GM23338 (cell line): ENCODE measurements around the gene TPT1. TPM values are rescaled to one million over a fixed set of nuclear protein-coding genes. Genes with fewer than 3 reads are reported as not detected.
"Not testable (repeated sequence)": the region's sequence is repeated elsewhere in the genome, so short reads cannot be mapped to it uniquely, and the experiment has no call there.

Experiments used
- ATAC-seq: fragments of 200-7000 bp; cut with Tn5 transposase; 3 replicates; pipeline ENCODE4 v1.9.1; 2020
- DNase-seq: peaks from one replicate; pipeline ENCODE4 v3.0.0-alpha.2; 2015; ENCODE audit warnings: low spot score
- H2AFZ ChIP-seq: fragments of 200-600 bp; sonication (generic); 2 replicates; pipeline ENCODE4 v1.8.0; 2016; ENCODE audit warnings: antibody characterized with exemption, mild to moderate bottlenecking, moderate library complexity
- H3F3A ChIP-seq: fragments of 200-600 bp; sonication (generic); replicated peaks from 2 replicates; pipeline ENCODE4 v1.8.0; 2017; ENCODE audit warnings: antibody characterized with exemption, mixed run types, low read depth
- H3K27ac ChIP-seq: fragments of 200-600 bp; sonication (generic); 2 replicates; pipeline ENCODE4 v1.6.1; 2016; ENCODE audit warnings: low read depth
- H3K27me3 ChIP-seq: fragments of 200-600 bp; sonication (generic); 2 replicates; pipeline ENCODE4 v1.8.0; 2016; ENCODE audit warnings: mild to moderate bottlenecking, mixed run types, moderate library complexity; ENCODE audit not compliant: insufficient read depth
- H3K36me3 ChIP-seq: fragments of 200-600 bp; sonication (generic); 2 replicates; pipeline ENCODE4 v1.8.0; 2016; ENCODE audit warnings: mild to moderate bottlenecking; ENCODE audit not compliant: insufficient read depth
- H3K4me1 ChIP-seq: fragments of 200-600 bp; sonication (generic); 2 replicates; pipeline ENCODE4 v1.8.0; 2016; ENCODE audit warnings: mild to moderate bottlenecking, moderate library complexity; ENCODE audit not compliant: insufficient read depth
- H3K4me2 ChIP-seq: fragments of 200-600 bp; sonication (generic); 2 replicates; pipeline ENCODE4 v1.7.1; 2017; ENCODE audit warnings: mixed run types
- H3K4me3 ChIP-seq: fragments of 200-600 bp; sonication (generic); 2 replicates; pipeline ENCODE4 v1.6.1; 2016; ENCODE audit warnings: mixed run types
- H3K79me2 ChIP-seq: fragments of 200-600 bp; sonication (generic); replicated peaks from 2 replicates; pipeline ENCODE4 v1.8.0; 2017; ENCODE audit warnings: mild to moderate bottlenecking; ENCODE audit not compliant: insufficient read depth
- H3K9me2 ChIP-seq: fragments of 200-600 bp; sonication (generic); 2 replicates; pipeline ENCODE4 v1.8.0; 2017; ENCODE audit not compliant: insufficient read depth
- H4K20me1 ChIP-seq: fragments of 200-600 bp; sonication (generic); replicated peaks from 2 replicates; pipeline ENCODE4 v1.8.0; 2017; ENCODE audit warnings: mild to moderate bottlenecking; ENCODE audit not compliant: insufficient read depth
- H3K27ac Mint-ChIP-seq: 2 replicates; pipeline ENCODE4 v1.8.0; 2020; ENCODE audit warnings: inconsistent platforms, mild to moderate bottlenecking, moderate library complexity, mixed read lengths
- H3K27me3 Mint-ChIP-seq: 3 replicates; pipeline ENCODE4 v1.8.0; 2022; ENCODE audit warnings: low read depth, mild to moderate bottlenecking, moderate library complexity, mixed read lengths, inconsistent platforms; ENCODE audit not compliant: insufficient read depth, poor library complexity
- H3K36me3 Mint-ChIP-seq: 3 replicates; pipeline ENCODE4 v1.8.0; 2021; ENCODE audit warnings: low read depth, mild to moderate bottlenecking, inconsistent platforms, moderate library complexity, mixed read lengths
- H3K4me1 Mint-ChIP-seq: 3 replicates; pipeline ENCODE4 v1.8.0; 2020; ENCODE audit warnings: mild to moderate bottlenecking, inconsistent platforms, mixed read lengths
- H3K4me3 Mint-ChIP-seq: 3 replicates; pipeline ENCODE4 v1.8.0; 2021; ENCODE audit warnings: moderate library complexity, mild to moderate bottlenecking, inconsistent platforms, mixed read lengths
- H3K9me3 Mint-ChIP-seq: 3 replicates; pipeline ENCODE4 v1.8.0; 2020; ENCODE audit warnings: moderate library complexity, mild to moderate bottlenecking, inconsistent platforms, mixed read lengths
- EZH2 ChIP-seq: fragments of 200-600 bp; sonication (generic); IDR thresholded peaks from one replicate; pipeline ENCODE4 v1.8.0; 2017; ENCODE audit warnings: antibody characterized with exemption, mild to moderate bottlenecking, low read depth; ENCODE audit not compliant: unreplicated experiment
- NANOG ChIP-seq: IDR thresholded peaks from 2 replicates; pipeline ENCODE4 v1.6.1; 2016; ENCODE audit warnings: antibody characterized with exemption, borderline replicate concordance
- POLR2AphosphoS5 ChIP-seq: IDR thresholded peaks from 2 replicates; pipeline ENCODE4 v1.6.1; 2016; ENCODE audit warnings: antibody characterized with exemption, low read depth
- ZNF114 ChIP-seq: fragments of 250-450 bp; sonication (Bioruptor Pico); IDR thresholded peaks from 2 replicates; pipeline ENCODE4 v1.5.0; 2020; ENCODE audit warnings: mild to moderate bottlenecking, moderate library complexity
- ZNF331 ChIP-seq: fragments of 250-450 bp; sonication (Bioruptor Pico); IDR thresholded peaks from 2 replicates; pipeline ENCODE4 v1.5.0; 2020; ENCODE audit warnings: low read depth, mild to moderate bottlenecking, moderate library complexity
- polyA plus RNA-seq: library from polyadenylated mRNA; unstranded; fragments of >200 nt; fragmentation: Nextera tagmentation; extraction: Ambion mirVana; gene quantifications from 2 replicates; pipeline ENCODE4 v1.2.1, GENCODE V29; 2016
- total RNA-seq: library from RNA; depleted of rRNA; stranded (reverse); fragments of >200 nt; shearing (Covaris generic); gene quantifications from 2 replicates; pipeline ENCODE4 v1.2.3, GENCODE V29; 2014

TPT1 gene
- total and polyA plus RNA-seq, 2 experiments from 2014 or later = 1,385 to 2,519 TPM

DNA sequence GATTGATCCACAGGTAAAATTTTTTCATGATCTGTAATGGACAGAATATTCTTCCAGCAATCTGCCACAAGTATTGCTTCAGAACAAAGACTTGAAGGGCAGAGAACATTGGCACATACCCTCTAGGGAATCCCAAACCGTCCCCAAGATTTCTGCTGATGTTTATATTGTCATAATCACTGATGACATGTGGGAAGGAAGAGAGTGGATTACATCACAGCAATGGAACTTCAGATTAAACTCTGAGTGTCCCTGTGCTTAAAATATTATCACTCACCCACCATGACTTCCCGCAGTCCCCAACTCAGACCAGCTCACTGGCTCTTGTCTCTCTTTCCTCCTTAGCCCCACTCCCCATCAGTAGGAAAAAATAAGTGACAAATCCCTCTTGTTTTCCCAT lies 8.5 kb upstream of the TPT1 start (continued):
- no peak for TF ChIP-seq NANOG

DNA sequence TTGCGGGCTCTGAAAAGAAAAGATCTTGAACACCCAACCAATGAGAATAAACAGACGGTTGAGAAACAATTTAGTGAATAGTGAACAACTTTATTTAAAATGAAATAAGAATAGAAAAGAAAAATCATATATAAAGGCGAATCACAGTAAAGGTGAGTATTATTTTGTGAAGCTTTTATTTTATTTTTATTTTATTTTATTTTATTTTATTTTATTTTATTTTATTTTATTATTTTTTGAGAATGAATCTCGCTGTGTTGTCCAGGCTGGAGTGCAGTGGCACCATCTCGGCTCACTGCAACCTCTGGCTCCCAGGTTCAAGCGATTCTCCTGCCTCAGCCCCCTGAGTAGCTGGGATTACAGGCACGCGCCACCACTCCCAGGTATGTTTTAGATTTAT lies 3.1 kb upstream of the TPT1 start:
- ATAC-seq, H3K9me2 ChIP-seq, H3K27me3 ChIP-seq, H3K4me1 Mint-ChIP-seq, H3F3A ChIP-seq, H3K27ac Mint-ChIP-seq, H3K4me2 ChIP-seq, H3K9me3 Mint-ChIP-seq, H3K27ac ChIP-seq, DNase-seq, H2AFZ ChIP-seq, H3K4me3 ChIP-seq, H3K4me3 Mint-ChIP-seq: not testable (repeated sequence)
- Histone ChIP-seq H3K4me1 (peaks cover 13% of the 10 kb centered on the region), H3K36me3 (peaks cover 21% of the 10 kb centered on the region), H3K79me2 (peaks cover 41% of the 10 kb centered on the region), H4K20me1 (peaks cover 23% of the 10 kb centered on the region)
- peaks cover 12% of the 10 kb centered on the region for H3K27me3 Mint-ChIP-seq
- peaks cover 48% of the 10 kb centered on the region for H3K36me3 Mint-ChIP-seq

DNA sequence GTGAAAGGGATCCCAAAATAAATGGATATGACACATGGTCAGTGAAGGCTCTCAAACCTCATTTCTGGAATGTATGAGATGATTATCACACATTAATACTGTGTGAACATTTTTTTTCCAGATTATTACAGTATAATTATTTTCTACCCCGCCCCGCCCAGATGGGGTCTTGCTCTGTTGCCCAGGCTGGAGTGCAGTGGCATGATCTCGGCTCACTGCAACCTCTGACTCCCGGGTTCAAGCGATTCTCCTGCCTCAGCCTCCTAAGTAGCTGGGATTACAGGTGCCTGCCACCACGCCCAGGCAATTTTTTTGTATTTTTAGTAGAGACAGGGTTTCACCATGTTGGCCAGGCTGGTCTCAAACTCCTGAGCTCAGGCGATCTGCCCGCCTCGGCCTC lies 2.1 kb upstream of the TPT1 start:
- Mint-ChIP-seq H3K4me3 (peak overlapping the region; percentile 46; the same call in 1 of the 3 replicates), H3K4me1 (peaks cover 16% of the 10 kb centered on the region), H3K27me3 (peaks cover 12% of the 10 kb centered on the region), H3K36me3 (peaks cover 56% of the 10 kb centered on the region)
- Histone ChIP-seq H4K20me1 (peaks cover 30% of the 10 kb centered on the region), H3K79me2 (peaks cover 51% of the 10 kb centered on the region), H3F3A (peaks cover 17% of the 10 kb centered on the region), H3K4me1 (peaks cover 21% of the 10 kb centered on the region), H3K36me3 (peaks cover 24% of the 10 kb centered on the region)
- H3K9me3 Mint-ChIP-seq, DNase-seq, H2AFZ ChIP-seq, H3K27me3 ChIP-seq, H3K9me2 ChIP-seq, H3K27ac Mint-ChIP-seq, ATAC-seq, H3K4me3 ChIP-seq, H3K27ac ChIP-seq, H3K4me2 ChIP-seq: not testable (repeated sequence)

DNA sequence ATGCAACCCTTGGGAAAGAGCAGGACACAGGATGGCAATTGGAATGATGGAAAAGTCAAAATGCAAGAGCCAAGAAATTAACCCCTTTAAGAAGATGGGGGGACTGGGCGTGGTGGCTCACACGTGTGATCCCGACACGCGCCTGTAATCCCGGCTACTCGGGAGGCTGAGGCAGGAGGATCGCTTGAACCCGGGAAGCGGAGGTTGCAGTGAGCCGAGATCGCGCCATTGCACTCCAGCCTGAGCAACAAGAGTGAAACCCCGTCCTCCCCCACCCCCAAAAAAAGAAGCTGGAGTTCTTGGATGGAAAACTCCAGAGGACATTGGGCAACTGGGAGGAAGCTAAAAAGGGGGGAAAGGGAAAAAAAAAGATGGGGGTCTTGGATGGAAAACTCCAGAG lies 1.7 kb upstream of the TPT1 start:
- H3K27ac Mint-ChIP-seq, H3K9me2 ChIP-seq, H3K27me3 ChIP-seq, H2AFZ ChIP-seq, DNase-seq, H3K27ac ChIP-seq, H3K9me3 Mint-ChIP-seq, ATAC-seq: not testable (repeated sequence)
- H3K79me2 ChIP-seq = peaks cover 55% of the 10 kb centered on the region
- peaks cover 30% of the 10 kb centered on the region for H4K20me1 ChIP-seq
- Mint-ChIP-seq H3K4me3 (peak overlapping the region; percentile 98; the same call in 2 of the 3 replicates), H3K27me3 (peaks cover 12% of the 10 kb centered on the region), H3K36me3 (peaks cover 57% of the 10 kb centered on the region), H3K4me1 (peaks cover 16% of the 10 kb centered on the region)
- peaks cover 21% of the 10 kb centered on the region for H3F3A ChIP-seq
- H3K36me3 ChIP-seq = peaks cover 28% of the 10 kb centered on the region
- H3K4me1 ChIP-seq = peaks cover 24% of the 10 kb centered on the region
- peak overlapping the region; percentile 78; the same call in 1 of the 2 replicates for H3K4me3 ChIP-seq
- H3K4me2 ChIP-seq = peak overlapping the region; percentile 94

GRCh38 chr13:45341799-45342500 lies 967 bp upstream of the TPT1 start:
- Histone ChIP-seq H3K79me2 (peaks cover 63% of the 10 kb centered on the region), H2AFZ (peak overlapping the region; percentile 95), H3K4me1 (peaks cover 26% of the 10 kb centered on the region), H3K27me3 (no peaks in the 10 kb centered on the region), H3K4me3 (peak overlapping the region; percentile 78), H3K36me3 (peaks cover 36% of the 10 kb centered on the region), H3F3A (peaks cover 29% of the 10 kb centered on the region), H3K9me2 (no peaks in the 10 kb centered on the region), H4K20me1 (peaks cover 37% of the 10 kb centered on the region), H3K4me2 (peak overlapping the region; percentile 94), H3K27ac (peak overlapping the region; percentile 96)
- DNase-seq (no peak), ATAC-seq (no peak)
- Mint-ChIP-seq H3K27ac (peak overlapping the region; percentile 98), H3K27me3 (peaks cover 12% of the 10 kb centered on the region), H3K9me3 (peaks cover 6% of the 10 kb centered on the region; the same call in 1 of the 3 replicates), H3K36me3 (peaks cover 59% of the 10 kb centered on the region), H3K4me1 (peaks cover 20% of the 10 kb centered on the region), H3K4me3 (peak overlapping the region; percentile 98)
- TF ChIP-seq ZNF331 (CRISPR knock-in tag) (no peak), EZH2 (no peak), ZNF114 (CRISPR knock-in tag) (no peak), POLR2AphosphoS5 (no peak), NANOG (no peak)
